ENCODE data around the gene RNU4-1. TPM values are rescaled to one million over a fixed set of nuclear protein-coding genes. Genes with fewer than 3 reads are reported as not detected.
"Not testable (repeated sequence)": the region's sequence is repeated elsewhere in the genome, so short reads cannot be mapped to it uniquely, and the experiment has no call there.

The RNU4-1 gene
- total RNA-seq, result under 1 TPM in 2 of 4 donors, not detected in 2; under 0.01 TPM

GRCh38 chr12:120292661-120293531 is at the start of gene RNU4-1:
Gene RNU4-1 (minus strand): TSS chr12:120293237.
- intact Hi-C loops (cut with DNase I), result no loop called here
- H3K9me3 ChIP-seq, result no peaks in the 10 kb centered on the region
- no peaks in the 10 kb centered on the region for H3K36me3 ChIP-seq
- peak within 1 kb of the TSS; percentile 59 to 68 (median 62) for H3K4me3 ChIP-seq
- peak; percentile 41 to 92 for TF ChIP-seq POLR2AphosphoS5 (IDR thresholded peaks at IDR 0.05)
- no peak for TF ChIP-seq EP300 (IDR thresholded peaks at IDR 0.05)
- no peak for TF ChIP-seq CTCF (IDR thresholded peaks at IDR 0.05)
- TF ChIP-seq POLR2A (IDR thresholded peaks at IDR 0.05; ENCODE audit: low read depth), result peak; percentile 76
- DNase-seq (ENCODE audit: extremely low spot score), result peak; percentile 94
- H3K27me3 ChIP-seq, result no peaks in the 10 kb centered on the region
- under 1% methylated on average over 29 of the region's 29 CpGs for WGBS
- H3K27ac ChIP-seq (replicated peaks in 1 of 4), result peak within 1 kb of the TSS; percentile 92 to 98 (median 96)
- H3K4me1 ChIP-seq, result peaks cover 2 to 15% (median 12%) of the 10 kb centered on the region in 4 donors

GRCh38 chr12:120342175-120343038 is 49.4 kb upstream of the RNU4-1 start:
- no peak overlapping the region for H3K4me3 ChIP-seq
- H3K4me1 ChIP-seq, result no peaks in the 10 kb centered on the region
- peaks cover 0 to 8% (median 0%) of the 10 kb centered on the region in 4 donors for H3K27me3 ChIP-seq
- H3K9me3 ChIP-seq, result no peaks in the 10 kb centered on the region
- TF ChIP-seq CTCF (IDR thresholded peaks at IDR 0.05) (no peak), POLR2A (IDR thresholded peaks at IDR 0.05; ENCODE audit: low read depth) (no peak), POLR2AphosphoS5 (IDR thresholded peaks at IDR 0.05) (no peak), EP300 (IDR thresholded peaks at IDR 0.05) (no peak)
- no peak overlapping the region for H3K27ac ChIP-seq (replicated peaks in 1 of 4)
- WGBS, result 57% methylated on average over 28 of the region's 30 CpGs
- DNase-seq (ENCODE audit: extremely low spot score), result no peak
- H3K36me3 ChIP-seq, result peaks cover 0 to 10% (median 0%) of the 10 kb centered on the region in 4 donors
- intact Hi-C loops (cut with DNase I), result no loop called here

- Histone ChIP-seq H3K36me3 (no peaks in the 10 kb centered on the region), H3K4me3 (no peak overlapping the region), H3K27me3 (peaks cover 0 to 8% (median 0%) of the 10 kb centered on the region in 4 donors), H3K9me3 (no peaks in the 10 kb centered on the region), H3K4me1 (no peaks in the 10 kb centered on the region), H3K27ac (replicated peaks in 1 of 4) (no peak overlapping the region)
- no peak for DNase-seq (ENCODE audit: extremely low spot score)
- no peak for TF ChIP-seq EP300 (IDR thresholded peaks at IDR 0.05)
- no peak for TF ChIP-seq POLR2AphosphoS5 (IDR thresholded peaks at IDR 0.05)
- TF ChIP-seq POLR2A (IDR thresholded peaks at IDR 0.05; ENCODE audit: low read depth), result no peak
- no peak for TF ChIP-seq CTCF (IDR thresholded peaks at IDR 0.05)
- intact Hi-C loops (cut with DNase I), result no loop called here
- 91% methylated on average over 4 of the region's 4 CpGs for WGBS
These were observed 46.2 kb upstream of the RNU4-1 start for GRCh38 chr12:120339256-120339655.

- intact Hi-C loops (cut with DNase I), result no loop called here
- Histone ChIP-seq H3K36me3 (no peaks in the 10 kb centered on the region), H3K4me1 (no peaks in the 10 kb centered on the region), H3K27me3 (peaks cover 0 to 8% (median 0%) of the 10 kb centered on the region in 4 donors), H3K9me3 (no peaks in the 10 kb centered on the region), H3K4me3 (no peak overlapping the region), H3K27ac (replicated peaks in 1 of 4) (no peak overlapping the region)
- no peak for DNase-seq (ENCODE audit: extremely low spot score)
- TF ChIP-seq POLR2A (IDR thresholded peaks at IDR 0.05; ENCODE audit: low read depth) (no peak), EP300 (IDR thresholded peaks at IDR 0.05) (no peak), POLR2AphosphoS5 (IDR thresholded peaks at IDR 0.05) (no peak), CTCF (IDR thresholded peaks at IDR 0.05) (no peak)
- 89% methylated on average over 2 of the region's 2 CpGs for WGBS
These were observed 44.7 kb upstream of the RNU4-1 start for GRCh38 chr12:120337730-120338129.

- H3K27ac ChIP-seq (replicated peaks in 1 of 4); H3K27me3 ChIP-seq; H3K4me3 ChIP-seq; H3K9me3 ChIP-seq; H3K4me1 ChIP-seq; H3K36me3 ChIP-seq; intact Hi-C loops (cut with DNase I); DNase-seq (ENCODE audit: extremely low spot score): not testable (repeated sequence)
- WGBS, result 93% methylated on average over 2 of the region's 2 CpGs
These were observed 43.4 kb upstream of the RNU4-1 start for GRCh38 chr12:120336392-120336791.

Data from esophagus muscularis mucosa (tissue), 4 donors.